GM12874 (cell line): ENCODE data around the gene RCAN1.

Experiments
- CTCF ChIP-seq: IDR thresholded peaks from 2 replicates; pipeline ENCODE4 v1.5.1; 2011; ENCODE audit warnings: low read depth, mild to moderate bottlenecking, control low read depth, low read length, moderate library complexity; ENCODE audit not compliant: insufficient read depth

RCAN1 gene

GRCh38 chr21:34536820-34537219, 78.1 kb downstream of the RCAN1 start:
- TF ChIP-seq CTCF: no peak

- no peak for TF ChIP-seq CTCF
Observed at GRCh38 chr21:34536311-34536710, 78.6 kb downstream of the RCAN1 start.

- TF ChIP-seq CTCF: no peak
Observed at GRCh38 chr21:34535886-34536285, 79.0 kb downstream of the RCAN1 start.

GRCh38 chr21:34534522-34534921, 80.4 kb downstream of the RCAN1 start:
- no peak for TF ChIP-seq CTCF

GRCh38 chr21:34533938-34534337, 81.0 kb downstream of the RCAN1 start:
- TF ChIP-seq CTCF: no peak

- no peak for TF ChIP-seq CTCF
Observed at GRCh38 chr21:34531399-34531798, 83.5 kb downstream of the RCAN1 start.

- TF ChIP-seq CTCF: no peak
Observed at GRCh38 chr21:34530261-34530660, 84.7 kb downstream of the RCAN1 start.

GRCh38 chr21:34528131-34528561, 86.8 kb downstream of the RCAN1 start:
- TF ChIP-seq CTCF: no peak
